Activated CD4-positive, alpha-beta T cell treated with anti-CD3 and anti-CD28 coated beads, Interleukin-10, Interleukin-2, amounts not matched to agents 100 ng/mL and 50 ng/mL, durations not matched to agents 16 hours and 8 hours (primary cell): ENCODE data around the gene CFAP43.

Experiments
- DNase-seq: peaks from one replicate; pipeline ENCODE4 v3.0.0-alpha.2; 2020

CFAP43 gene

DNA sequence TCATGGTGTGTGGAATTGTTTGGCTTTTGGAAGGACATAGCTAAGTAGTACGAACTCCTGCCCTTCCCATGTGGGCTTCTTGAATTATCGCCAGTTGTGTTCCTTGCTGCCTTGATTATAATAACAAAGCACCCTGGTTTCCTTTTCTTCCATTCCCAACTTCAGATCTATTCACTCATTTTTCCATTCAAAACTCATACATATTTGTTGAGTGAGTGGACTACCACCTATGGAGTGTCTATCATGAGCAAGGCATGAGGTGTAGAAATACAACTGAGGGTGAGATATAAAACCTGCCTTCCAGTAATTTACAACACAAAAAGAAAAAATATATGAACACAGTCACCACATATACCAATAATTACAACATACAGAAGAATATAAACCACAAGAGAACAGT lies 141.6 kb downstream of the CFAP43 start:
- no peak for DNase-seq

DNA sequence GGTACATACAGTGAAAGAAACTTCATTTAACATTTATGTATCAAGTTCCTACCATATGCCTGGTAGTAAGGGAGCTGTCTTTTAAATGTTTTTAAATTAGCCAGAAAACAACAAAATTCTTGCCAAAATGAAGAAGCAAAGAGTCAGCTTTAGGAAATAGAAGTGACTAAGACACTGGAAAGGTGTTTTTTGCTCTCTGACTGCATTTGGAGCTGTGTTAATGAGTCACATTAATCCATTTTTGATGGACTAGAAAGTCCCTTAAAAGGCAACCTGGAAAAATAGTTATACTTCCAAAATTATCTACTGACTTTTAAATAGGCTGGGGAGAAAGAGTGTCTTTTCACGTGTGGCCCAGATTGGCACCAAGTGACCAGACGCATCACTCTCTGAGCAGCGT lies 142.5 kb downstream of the CFAP43 start:
- no peak for DNase-seq

DNA sequence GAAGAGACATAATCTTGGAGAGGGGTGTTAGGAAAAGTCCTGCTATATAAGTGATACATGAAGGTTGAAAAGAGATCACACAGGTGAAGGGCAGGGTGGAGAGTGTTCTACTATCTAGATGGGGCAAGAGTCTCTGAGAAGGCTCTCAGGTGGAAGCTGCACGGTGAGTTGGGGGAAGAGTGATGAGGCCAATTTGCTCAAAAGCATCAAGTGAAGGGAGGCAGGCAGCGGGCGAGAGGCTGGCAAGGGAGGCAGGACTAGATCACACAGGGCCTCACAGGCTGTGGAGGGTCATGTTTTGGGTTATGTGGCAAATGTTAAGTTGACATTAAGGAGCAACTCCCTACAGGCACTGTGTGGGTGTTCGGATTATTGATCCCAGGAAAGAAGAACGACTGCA lies 143.9 kb downstream of the CFAP43 start:
- no peak for DNase-seq

DNA sequence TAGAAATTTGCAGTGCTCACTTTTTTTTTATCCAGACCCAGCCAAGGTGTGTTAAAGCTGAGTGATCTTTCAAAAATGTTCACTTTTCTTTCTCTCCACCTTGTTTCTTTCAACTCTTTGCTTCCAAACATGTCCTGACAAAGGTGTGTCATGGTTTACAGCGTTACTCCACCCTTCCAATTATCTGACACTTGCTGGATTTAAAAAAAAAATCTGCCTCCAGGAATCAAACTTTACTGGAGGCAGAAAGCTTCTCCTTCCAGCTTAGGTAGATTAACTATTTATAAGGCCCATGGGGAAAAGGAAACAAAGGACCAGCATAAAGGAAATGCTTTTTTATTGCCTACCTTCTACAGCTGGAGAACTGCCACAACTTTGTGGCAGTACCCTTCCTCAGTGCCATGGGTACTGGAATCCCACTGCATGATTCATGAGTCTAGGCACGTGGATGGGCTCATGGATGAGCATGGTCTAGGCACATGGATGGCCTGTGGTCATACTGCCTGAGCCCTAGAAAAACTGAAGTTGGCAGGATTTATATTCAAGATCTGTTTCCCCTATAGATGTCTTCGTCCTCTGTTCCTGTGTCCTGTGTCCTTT lies 146.3 kb downstream of the CFAP43 start, which contains the start of gene COL17A1:
COL17A1 (minus strand) TSS at position 80 of the 600 bp plus-strand sequence. CDS start 5,207 bp downstream, outside the sequence.
- DNase-seq = no peak

DNA sequence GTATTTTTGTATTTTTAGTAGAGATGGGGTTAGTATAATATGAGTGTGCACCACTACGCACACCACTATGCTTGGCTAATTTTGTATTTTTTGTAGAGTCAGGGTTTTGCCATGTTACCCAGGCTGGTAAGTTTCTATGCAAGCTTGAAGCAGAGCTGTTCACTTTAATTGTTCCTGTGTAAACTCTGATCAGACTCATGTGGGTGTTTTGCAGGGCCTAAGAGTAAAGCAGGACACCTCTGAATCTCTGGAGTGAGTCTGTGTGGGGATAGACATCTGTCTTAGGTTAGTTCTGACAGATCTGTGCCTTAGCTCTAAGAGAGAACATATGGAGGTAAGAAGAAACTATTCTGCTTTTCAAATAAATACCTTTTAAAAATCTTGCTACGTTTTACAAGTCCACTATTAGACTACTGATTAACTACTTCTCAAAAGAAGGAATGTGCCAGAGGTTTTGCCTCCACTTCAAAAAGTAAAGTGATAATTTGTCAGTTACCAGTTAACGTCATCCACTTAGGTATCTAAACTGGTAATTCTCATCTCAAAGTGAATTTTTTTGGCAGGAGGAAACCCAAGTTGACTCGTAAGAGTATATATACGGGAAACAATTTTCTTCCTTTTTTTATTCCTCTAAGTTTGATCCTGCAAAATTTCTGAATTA lies 147.6 kb downstream of the CFAP43 start:
- DNase-seq = no peak

DNA sequence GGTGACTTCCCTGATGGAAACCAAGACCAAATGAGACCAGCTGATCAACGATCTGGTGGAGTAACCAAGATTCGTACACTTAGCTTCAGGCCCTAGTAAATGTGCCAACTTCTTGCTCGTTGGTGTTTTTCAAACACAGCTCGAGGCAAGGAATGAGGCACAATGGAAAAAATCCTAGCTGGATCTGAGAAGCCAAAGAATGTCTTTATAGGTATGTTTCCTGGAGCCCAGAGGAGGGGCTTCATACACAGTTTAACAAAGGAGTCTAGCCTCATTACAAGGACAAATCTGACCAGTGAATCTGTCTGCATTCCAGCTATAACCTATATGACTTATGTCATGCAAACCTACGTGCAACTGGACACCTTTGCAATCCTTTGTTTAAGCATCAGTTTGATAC lies 150.2 kb downstream of the CFAP43 start:
- no peak for DNase-seq

DNA sequence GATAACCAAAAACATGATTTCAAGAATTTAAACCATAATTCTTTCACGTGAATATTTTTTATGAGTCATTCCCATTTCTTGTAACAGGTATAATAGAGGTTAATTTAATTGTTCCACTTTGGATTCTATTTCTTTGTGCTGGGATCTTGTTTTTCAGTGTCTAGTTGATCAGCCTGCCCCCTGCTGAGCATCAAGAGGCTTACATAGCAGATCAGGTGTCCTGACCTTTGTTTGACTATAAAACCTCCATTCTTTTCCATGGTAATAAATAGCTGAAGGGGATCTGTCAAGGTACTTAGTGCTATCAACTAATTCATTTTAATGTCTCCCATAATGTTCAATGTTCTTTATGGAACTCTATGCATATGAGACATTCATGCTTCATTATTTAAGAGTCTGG lies 151.4 kb downstream of the CFAP43 start:
- DNase-seq = peak; percentile 24
